HG03558 (cell line): Measurements from ENCODE around the gene TBX1.

Source experiments
- ATAC-seq: cut with Tn5 transposase; IDR thresholded peaks from one replicate; pipeline ENCODE4 v1.9.1; 2021; ENCODE audit warnings: moderate number of reproducible peaks; ENCODE audit not compliant: unreplicated experiment; ENCODE audit errors: extremely low read depth

TBX1 gene

GRCh38 chr22:19762568-19763457, 2.2 kb downstream of the TBX1 start:
- no peak for ATAC-seq

GRCh38 chr22:19763458-19764298, 3.1 kb downstream of the TBX1 start:
- no peak for ATAC-seq

GRCh38 chr22:19764299-19764593, 3.7 kb downstream of the TBX1 start:
- ATAC-seq: no peak

GRCh38 chr22:19764636-19765476, 4.3 kb downstream of the TBX1 start:
- no peak for ATAC-seq

GRCh38 chr22:19765477-19766239, 5.1 kb downstream of the TBX1 start:
- ATAC-seq: no peak

GRCh38 chr22:19766240-19766510, 5.6 kb downstream of the TBX1 start:
- no peak for ATAC-seq

- no peak for ATAC-seq
Measured at GRCh38 chr22:19766511-19767426, 6.2 kb downstream of the TBX1 start.

- no peak for ATAC-seq
Measured at GRCh38 chr22:19767427-19768341, 7.1 kb downstream of the TBX1 start.

- ATAC-seq: no peak
Measured at GRCh38 chr22:19769393-19769715, 8.8 kb downstream of the TBX1 start.

GRCh38 chr22:19770349-19771220, 10.0 kb downstream of the TBX1 start:
- no peak for ATAC-seq

- no peak for ATAC-seq
Measured at GRCh38 chr22:19772422-19772672, 11.8 kb downstream of the TBX1 start.

GRCh38 chr22:19772673-19773469, 12.3 kb downstream of the TBX1 start:
- no peak for ATAC-seq

- no peak for ATAC-seq
Measured at GRCh38 chr22:19773470-19774040, 13.0 kb downstream of the TBX1 start.

- no peak for ATAC-seq
Measured at GRCh38 chr22:19774628-19775027, 14.1 kb downstream of the TBX1 start.

- ATAC-seq: no peak
Measured at GRCh38 chr22:19775496-19776325, 15.1 kb downstream of the TBX1 start.
